HT-29 (cell line): Measurements from ENCODE around the gene PROK1. TPM values are rescaled to one million over a fixed set of nuclear protein-coding genes. Genes with fewer than 3 reads are reported as not detected.
"Not testable (repeated sequence)": the region's sequence is repeated elsewhere in the genome, so short reads cannot be mapped to it uniquely, and the experiment has no call there.

Experiments
- DNase-seq: peaks from one replicate; pipeline ENCODE4 v3.0.0-alpha.2; 2015; ENCODE audit warnings: low spot score
- total RNA-seq: library from RNA; depleted of rRNA; stranded (reverse); fragments of >200 nt; shearing (Covaris generic); gene quantifications from 2 replicates; pipeline ENCODE4 v1.2.3, GENCODE V29; 2014; rRNA removed

Gene PROK1, protein sequence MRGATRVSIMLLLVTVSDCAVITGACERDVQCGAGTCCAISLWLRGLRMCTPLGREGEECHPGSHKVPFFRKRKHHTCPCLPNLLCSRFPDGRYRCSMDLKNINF
- not detected in 2 replicates for total RNA-seq

DNA sequence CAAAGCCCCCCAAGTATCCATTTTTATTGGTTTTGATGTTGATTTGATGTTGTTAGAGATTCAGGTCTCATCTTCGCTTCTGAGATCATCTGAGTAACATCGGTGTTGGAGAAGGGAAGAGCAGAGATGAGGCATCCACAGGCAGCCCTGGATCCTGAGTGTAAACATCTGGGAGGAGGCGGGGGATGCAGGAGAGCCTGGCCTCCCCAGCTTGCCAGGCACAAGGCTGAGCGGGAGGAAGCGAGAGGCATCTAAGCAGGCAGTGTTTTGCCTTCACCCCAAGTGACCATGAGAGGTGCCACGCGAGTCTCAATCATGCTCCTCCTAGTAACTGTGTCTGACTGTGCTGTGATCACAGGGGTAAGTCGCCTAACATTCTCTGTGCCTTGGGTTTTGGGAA is at the start of gene PROK1:
TSS of gene PROK1 (plus strand) at position 221 of the 400 bp plus-strand sequence. CDS start at position 289, 68 bp downstream.
- DNase-seq: no peak

DNA sequence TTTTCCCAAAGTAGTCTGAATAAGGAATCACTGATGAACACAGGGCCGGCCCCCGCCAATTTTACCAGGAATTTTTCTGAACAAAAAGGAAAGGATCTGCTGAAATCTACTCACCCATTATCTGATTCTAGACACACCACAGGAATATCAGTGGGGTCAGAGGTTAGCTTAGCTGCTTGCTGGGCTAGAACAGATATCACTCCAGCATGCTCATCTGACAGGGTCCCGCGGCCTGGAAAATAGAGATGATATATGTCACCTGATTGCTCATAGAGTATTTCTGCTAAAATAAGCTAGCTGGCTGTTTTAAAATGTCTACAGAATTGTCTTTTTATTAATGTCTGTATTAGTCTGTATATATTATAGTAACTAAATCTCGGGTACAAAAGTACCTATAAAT is 47.1 kb upstream of the PROK1 start:
- no peak for DNase-seq

DNA sequence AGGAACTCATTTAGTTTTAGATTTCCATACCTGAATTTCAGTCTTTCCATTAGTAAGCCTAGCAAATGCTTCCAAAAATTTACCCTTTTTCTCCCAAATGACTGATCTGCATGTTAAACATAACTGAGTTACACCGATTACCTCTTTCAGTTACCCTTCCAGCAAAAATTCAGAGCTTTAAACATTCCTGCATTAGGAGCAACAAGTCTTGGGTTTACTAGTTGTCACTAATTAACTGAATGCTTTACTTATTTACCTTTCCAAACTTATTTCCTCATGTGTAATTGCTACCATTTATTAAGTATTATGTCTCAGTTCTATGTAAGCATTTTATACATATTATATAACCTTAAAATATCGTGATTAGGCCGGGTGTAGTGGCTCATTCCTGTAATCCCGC is 46.5 kb upstream of the PROK1 start:
- no peak for DNase-seq

DNA sequence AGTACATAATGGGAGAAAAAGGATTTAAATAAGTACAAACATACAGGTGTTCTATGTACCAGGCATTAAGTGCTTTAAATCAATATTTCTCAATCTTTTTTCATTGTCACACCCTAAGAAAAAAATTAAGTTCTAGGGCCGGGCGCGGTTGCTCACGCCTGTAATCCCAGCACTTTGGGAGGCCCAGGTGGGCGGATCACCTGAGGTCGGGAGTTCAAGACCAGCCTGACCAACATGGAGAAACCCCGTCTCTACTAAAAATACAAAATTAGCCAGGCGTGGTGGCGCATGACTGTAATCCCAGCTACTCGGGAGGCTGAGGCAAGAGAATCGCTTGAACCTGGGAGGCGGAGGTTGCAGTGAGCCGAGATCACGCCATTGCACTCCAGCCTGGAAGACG is 44.5 kb upstream of the PROK1 start:
- DNase-seq: not testable (repeated sequence)

DNA sequence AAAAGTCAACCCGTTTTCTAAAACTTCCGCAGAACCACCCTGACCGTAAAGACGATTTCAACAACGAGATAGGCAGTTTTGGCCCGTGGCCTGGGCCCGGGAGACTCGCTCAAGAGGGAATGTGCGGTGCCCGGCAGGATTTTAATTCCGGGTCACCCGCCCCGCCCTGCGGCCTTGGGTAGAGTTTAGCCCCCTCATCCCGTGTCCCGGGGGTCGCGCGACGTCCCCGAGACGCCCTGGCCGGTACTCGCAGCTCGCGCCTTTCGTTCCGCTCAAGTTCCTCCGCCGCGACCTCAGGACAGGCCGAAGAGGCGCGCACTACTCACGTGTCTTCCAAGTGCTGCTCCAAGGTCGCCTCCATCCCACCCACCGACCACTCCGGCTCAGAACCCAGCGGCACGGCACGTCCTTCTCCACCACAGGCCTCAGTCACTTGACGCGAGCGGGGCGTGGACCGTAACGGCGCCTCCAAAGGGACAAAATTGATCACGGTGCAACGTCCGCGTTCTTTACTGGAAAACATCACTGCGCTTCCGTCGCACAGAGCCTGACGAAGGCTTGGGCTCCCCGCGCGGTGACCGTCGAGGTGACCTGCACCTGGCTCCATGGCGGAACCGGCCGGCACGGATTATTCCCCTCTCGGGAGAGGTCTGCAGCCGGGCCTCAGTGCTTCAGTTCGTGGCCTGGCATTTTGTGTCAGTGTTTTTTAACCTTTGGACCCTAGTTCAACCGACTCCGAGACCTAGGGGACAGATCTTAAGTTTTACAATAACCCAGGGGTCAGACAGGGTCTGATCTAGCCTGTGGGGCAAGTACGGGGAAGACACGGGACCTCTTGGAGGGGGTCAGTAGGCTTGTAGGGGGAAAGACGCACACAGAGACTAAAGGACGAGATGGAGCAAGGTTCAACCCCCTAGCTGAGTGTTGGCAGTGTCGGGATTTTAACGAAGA is 43.4 kb upstream of the PROK1 start, which contains the start of gene LAMTOR5:
TSS of gene LAMTOR5 (minus strand) at position 435 of the 951 bp plus-strand sequence. CDS start at position 361, 74 bp downstream.
- peak; percentile 90 for DNase-seq

DNA sequence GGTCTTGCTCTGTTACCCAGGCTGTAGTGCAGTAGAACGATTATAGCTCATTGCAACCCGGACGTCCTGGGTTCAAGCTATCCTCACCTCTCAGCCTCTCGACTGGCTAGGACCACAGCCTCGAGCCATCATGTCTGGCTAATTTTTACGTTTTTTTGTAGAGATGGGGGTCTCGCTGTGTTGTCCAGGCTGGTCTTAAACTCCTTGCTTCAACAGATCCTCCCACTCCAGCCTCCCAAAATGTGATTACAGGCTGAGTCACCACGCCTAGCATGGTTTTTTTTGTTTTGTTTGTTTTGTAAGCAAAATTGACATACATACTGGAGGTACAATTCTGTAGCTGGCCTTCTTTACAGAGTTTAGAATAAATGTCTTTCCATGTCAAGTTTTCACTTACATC is 42.5 kb upstream of the PROK1 start:
- DNase-seq: no peak

DNA sequence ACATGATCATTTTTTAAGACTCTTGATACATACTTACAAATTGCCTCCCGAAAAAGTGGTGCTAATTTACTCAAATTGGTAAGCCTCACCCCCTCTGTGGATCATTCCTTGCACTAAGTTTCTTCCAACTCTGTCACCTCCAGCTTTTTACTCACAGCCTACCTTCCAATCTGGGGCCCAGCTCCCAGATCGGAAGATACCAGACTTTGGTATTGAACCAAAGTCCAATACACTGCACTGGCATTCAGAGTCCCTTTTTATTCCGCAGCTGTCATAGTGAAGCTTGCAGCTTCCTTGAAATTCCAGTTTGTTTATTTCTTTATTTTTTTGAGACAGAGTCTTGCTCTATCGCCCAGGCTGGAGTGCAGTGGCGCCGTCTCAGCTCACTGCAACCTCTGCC is 41.6 kb upstream of the PROK1 start:
- DNase-seq: no peak

DNA sequence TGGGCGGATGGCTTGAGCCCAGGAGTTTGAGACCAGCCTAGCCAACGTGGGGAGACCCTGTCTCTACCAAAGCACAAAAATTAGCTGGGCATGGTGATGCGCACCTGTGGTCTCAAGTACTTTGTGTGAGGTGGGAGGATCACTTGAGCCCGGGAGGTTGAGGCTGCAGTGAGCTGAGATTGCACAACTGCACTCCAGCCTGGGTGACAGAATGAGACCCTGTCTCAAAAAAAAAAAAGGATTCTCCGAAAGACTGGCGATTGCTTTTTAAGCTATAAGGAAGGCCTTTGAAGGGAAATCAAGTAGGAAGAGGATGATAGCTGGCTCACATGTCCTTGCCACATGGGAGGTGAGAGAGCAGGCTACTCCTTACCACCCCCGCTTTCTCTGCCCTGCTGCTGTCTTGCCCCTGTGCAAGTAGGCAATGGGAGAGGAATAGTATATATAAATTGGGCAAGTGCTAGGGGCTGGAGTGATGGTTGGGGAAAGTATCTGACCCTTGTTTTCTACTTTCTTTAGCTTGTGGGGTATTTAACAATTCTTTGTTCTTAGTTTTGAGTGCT is 39.7 kb upstream of the PROK1 start:
- DNase-seq: no peak

DNA sequence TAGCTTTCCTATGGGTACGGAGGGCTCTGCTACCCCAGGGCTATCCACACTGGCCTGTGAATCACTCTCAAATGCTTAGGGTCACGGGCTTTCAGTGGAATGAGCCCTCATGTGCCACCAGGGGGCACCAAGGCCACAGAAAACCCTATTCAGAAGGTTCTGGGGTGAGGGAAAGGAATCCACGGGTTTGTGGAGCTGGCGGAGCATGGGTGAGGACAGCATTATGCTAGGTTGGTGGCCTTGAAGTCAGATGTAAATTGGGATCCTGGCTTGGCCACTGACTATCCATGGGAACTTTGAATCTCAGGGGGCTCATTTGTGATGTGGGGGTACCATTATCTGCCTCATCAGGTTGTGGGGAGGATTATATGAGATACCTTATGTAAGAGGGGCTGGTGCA is 38.4 kb upstream of the PROK1 start:
- peak; percentile 91 for DNase-seq

DNA sequence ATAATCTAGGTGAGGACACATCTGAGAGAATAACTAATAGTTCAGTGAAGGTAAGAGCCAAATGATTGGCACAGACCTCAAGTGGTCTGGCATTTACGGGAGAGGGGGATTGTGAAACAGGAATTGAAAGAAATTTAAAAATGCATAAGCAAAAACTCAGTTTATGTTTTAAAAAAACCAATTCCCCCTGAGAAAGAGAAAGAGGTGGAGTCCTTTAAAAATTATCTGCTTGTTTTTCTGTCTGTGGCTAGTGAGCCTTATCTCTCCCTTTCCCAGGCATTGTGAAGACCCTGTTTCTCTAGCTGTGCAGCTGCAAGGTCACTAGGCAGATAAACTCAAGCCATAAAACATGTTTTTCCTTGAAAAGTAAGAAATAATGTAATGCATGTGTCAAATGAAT is 37.9 kb upstream of the PROK1 start:
- DNase-seq: not testable (repeated sequence)

DNA sequence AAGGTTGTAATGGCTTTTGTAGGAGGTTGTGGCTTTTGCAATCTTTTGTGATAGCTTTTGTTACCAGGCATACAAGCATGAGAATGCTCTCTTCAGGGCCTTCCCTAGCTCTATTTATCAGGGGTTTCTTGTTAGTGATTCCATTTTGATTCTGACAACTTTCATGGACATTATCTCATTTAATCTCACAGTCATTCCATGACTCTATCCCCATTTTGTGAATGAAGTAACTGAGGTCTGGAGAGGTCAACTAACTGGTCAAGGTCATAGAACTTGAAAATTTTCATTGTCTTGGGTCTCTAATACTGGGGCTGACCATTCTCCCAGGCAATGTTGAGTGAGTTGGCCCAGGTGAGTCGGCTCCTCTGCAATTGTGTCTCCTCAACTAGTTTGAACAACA is 32.2 kb upstream of the PROK1 start:
- DNase-seq: no peak

DNA sequence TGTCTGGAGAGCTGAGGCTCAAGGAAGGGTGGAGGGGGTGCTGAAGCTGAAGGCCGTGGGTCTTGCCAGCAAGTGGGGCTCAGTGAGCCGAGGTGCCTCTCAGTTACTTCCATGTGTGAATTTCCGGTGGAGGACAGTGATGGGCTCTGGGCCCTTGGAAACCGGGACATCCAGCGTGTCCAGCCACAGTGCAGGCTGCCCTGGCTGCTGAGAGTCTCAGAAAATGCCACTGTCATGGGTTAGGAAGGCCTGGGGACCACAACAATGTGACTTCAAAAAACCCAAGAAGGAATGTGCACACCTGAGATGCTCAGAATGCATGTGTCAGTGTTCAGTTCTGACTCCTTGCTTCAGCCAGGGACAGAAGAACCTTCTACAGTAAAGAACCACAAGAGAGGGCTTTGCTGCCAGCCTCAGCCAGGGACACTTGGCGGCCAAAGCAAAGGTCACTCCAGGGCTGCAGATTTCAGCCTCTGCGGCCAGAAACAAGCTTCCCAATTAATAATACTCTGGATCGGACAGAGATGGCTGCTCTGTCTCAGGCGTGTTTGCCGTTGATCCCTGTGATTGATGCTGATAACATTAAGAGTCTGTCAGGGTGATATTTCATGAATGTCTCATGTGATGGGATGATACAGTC is 30.8 kb upstream of the PROK1 start:
- no peak for DNase-seq

DNA sequence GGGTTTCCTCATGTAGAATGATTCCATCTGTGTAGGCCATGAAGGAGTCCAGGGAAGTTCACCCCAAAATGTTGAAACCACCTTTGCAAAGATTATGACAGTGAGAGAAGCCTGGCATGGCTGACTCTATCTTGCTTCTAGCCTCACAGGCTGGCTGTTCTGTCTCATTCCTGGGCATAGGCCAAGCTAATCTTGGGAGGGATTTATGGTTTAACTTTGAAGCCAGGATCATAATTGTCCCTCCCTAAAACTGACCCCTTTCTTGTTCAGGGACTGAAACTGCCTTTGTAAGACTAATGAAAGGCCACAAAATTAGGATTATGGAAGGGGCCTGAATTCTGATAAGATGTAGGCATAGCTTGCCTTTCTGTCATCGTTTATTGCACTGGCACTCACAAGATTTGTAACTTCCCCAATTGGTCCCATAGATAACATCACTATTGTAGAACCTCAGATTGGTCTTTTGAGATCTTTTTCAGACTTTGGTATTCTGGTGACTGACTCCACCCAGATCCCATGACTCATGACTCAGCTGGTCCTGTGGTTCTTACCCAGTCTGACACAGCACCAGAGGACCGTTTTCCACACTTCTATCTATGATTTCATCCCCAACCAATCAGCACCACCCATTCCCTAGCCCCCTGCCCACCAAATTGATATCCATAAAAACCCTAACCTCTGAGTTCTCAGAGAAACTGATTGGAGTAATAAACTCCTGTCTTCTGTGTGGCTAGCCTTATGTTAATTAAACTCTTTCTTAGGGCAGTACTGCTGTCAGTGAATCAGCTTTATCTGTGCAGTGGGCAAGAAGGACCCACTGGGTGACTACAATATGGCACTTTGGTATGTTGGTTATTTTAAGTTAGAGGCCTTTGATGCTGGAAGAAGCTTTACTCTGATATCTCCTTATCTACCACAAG is 29.8 kb upstream of the PROK1 start:
- no peak for DNase-seq

DNA sequence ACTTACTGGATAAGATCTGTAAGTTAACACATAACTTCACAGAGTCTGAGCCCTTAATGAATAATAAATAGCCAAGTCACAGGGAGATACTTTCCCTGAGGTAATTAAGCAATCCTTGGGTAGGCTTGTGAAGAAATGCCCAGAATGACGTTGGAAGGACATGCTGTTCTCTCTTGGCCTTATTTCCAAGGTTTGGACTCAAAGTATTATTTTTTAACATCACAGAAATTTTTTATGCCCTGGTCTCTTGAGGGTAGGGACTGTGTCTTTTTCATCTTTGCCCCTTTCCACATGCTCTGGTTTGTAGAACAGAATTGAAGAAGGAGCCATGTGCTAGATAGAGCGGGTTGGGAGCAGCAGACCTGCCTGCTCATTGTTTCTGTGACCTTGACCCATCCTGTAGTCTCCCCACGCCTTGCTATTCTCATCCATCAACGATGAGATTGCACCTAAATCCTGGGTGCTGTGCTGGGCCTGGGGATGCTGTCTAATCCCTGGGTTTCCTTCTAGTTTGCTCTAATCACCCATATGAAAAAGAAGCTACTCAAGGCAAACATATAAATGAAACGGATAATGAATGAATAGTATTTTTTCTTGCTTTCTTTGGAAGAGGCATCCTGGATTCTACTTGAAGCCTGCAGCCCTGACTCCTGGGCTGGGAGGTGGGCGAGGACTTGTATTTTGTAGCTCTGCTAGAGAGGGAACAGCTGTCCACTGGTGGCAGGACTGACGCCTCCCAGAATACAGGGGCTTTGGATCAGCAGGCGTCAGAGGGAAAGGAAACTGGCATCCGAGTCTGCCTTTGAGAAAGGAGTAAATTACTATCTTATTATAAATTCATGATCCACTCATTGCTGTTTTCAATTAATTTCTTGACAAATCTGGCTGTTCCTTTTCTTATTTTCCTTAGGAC is 26.0 kb upstream of the PROK1 start:
- no peak for DNase-seq

DNA sequence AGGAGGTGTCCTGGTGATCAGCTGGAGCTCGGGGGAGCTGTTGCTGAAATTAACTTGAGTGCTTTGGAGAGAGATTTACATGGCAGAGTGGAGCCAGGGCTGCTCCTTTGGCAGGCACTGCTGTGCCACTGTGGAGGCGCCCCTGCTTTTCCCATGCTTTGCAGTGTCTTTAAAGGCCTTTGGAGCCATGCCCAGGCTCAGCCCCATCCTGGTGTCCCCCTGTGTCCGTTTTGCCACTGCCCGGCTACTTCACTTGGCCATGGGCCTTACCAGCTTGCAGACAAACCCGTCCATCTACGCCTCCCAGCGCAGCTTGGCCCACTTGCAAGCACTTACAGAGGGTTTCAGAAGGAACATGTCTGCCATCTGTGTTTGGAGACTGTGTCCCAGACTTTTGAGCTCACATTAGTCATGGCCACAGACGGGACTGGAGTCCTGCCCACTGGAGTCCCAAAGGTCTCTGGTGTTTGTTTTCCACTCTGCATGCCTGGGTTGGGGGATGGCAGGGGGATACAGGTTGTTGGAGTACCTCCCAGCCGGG is 25.3 kb upstream of the PROK1 start:
- DNase-seq: no peak

DNA sequence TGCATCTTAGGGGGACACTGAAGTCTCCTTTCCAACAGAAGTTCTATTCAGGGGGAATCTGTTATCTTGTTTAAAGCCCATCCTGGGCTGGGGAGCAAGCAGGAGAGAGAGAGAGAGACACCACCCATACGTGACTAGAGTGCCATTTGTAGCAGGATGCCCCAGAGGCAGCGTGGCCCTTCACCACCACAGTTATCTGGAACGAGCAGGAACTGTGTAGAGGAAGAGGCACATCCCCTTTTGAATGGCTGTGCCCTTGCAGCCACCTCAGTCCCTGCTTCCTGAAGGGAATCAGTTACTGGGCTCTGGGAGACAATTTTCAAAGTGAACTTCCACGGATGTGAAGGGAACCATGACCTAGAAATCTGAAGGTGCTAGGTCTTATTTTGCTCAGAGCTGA is 24.1 kb upstream of the PROK1 start:
- no peak for DNase-seq

DNA sequence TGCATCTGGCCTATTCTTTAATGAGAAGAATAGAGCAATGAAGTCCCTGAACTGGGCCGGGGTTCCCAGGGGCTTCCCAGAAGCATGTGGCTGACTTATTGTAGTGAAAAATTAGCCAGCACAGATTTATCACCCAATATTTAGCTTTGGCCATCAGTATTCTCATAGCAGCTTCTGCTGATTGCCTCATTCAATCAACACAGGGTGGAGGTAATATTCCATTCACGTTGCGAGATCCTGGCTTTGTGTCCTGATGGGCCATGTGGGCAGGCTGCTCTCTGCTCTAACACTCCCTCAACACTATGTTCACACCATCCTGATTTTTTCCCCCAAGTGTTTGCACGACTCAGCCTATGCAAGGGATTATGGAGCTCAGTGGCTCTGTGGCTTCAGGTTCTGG is 22.0 kb upstream of the PROK1 start:
- no peak for DNase-seq

DNA sequence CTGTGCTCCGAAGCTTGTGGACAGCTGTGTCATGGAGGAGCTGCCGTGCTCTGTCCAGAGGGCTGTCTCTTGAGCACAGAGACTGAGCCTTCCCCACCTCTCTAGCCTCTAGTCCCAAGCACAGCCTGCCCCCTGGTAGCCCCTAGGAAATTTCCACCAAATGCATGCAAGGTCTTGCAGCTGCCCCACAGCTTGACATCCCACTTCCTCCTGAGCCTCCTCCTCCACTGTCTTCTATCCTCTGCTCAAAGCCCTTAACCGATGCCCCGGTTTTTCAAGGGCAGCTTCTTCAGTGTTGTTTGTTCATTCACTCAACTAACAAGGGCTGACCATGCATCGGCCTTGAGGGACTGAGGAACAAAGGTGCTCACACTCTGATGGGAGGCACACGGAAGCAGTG is 20.6 kb upstream of the PROK1 start:
- DNase-seq: no peak

DNA sequence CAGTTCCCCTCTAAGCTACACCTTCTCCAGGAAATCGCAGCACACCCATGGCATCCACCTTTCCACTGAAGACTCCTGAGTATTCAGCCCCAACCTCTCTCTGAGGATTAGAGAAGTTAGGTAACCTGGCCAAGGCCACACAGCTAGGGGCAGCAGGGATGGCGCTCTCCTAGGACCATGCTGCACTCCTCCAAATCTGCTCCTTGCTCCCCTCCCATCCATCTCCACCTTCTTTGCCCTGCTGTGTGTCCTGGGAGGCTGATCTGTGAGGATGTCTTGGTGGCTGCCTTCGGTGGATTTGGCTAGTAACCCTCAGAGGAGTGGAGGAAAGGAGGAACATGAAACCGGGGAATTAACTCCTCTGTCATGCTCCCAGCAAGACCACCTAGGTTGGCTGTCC is 20.0 kb upstream of the PROK1 start:
- no peak for DNase-seq

DNA sequence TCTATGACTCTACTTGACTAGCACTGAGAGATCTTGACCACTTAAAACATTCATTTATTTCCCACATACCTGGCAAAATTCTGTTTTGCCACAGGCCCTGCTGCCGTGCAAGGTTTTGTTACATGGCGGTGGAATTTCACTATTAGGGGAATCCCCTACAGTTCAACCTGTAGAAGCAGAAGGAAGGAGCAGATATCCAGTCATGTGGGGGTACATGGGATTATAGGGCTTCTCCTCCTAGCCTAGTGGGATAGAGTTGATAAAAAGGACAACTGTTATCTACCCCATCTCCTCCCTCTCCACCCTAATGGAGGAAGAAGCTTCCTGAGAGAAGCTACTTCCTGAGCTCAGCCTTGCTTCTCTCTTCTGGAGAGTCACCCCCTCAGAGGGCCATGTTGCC is 17.7 kb upstream of the PROK1 start:
- no peak for DNase-seq
